HFFc6 (cell line): ENCODE measurements around the gene GAS2L3. TPM values are rescaled to one million over a fixed set of nuclear protein-coding genes. Genes with fewer than 3 reads are reported as not detected.

Experiments
- DNase-seq: peaks from one replicate; pipeline ENCODE4 v3.0.0-alpha.2; 2018
- H3K27ac Mint-ChIP-seq: 2 replicates; pipeline ENCODE4 v1.8.0; 2020; ENCODE audit warnings: mild to moderate bottlenecking, mixed read lengths
- H3K27me3 Mint-ChIP-seq: 2 replicates; pipeline ENCODE4 v1.8.0; 2021; ENCODE audit warnings: mild to moderate bottlenecking, moderate library complexity, mixed read lengths; ENCODE audit not compliant: insufficient read depth
- H3K36me3 Mint-ChIP-seq: 2 replicates; pipeline ENCODE4 v1.8.0; 2021; ENCODE audit warnings: low read depth, mixed read lengths
- H3K4me1 Mint-ChIP-seq: 2 replicates; pipeline ENCODE4 v1.8.0; 2020; ENCODE audit warnings: low read depth, mixed read lengths
- H3K4me3 Mint-ChIP-seq: 2 replicates; pipeline ENCODE4 v1.8.0; 2020; ENCODE audit warnings: mild to moderate bottlenecking, moderate library complexity, mixed read lengths
- H3K9me3 Mint-ChIP-seq: 2 replicates; pipeline ENCODE4 v1.8.0; 2020; ENCODE audit warnings: mild to moderate bottlenecking, mixed read lengths
- total RNA-seq, 6 experiments: library from RNA; stranded (reverse); fragmentation: NEBNext Ultra II Directional; extraction: Animal tissue kit (Norgen Biotek cat#: 25700); gene quantifications; 2 replicates in 1 of 6; 3 replicates in 5 of 6; pipeline ENCODE4 v1.2.3, GENCODE V29; 2021
- TF ChIP-seq, protein P1 (sequence below): fragments of 200-600 bp; sonication (generic); IDR thresholded peaks from 2 replicates; pipeline ENCODE4 v1.5.0; 2021; ENCODE audit warnings: antibody characterized with exemption, mild to moderate bottlenecking

The GAS2L3 gene
- total RNA-seq, 6 experiments from 2014 or later, result 10.0 to 25.2 (median 22.8) TPM

GRCh38 chr12:100674036-100674888, 100.8 kb downstream of the GAS2L3 start:
- H3K27ac Mint-ChIP-seq, result no peak overlapping the region
- H3K27me3 Mint-ChIP-seq, result peaks cover 2% of the 10 kb centered on the region; the same call in 1 of the 2 replicates

More at GRCh38 chr12:100674036-100674888, 100.8 kb downstream of the GAS2L3 start:
- TF ChIP-seq, protein P1, sequence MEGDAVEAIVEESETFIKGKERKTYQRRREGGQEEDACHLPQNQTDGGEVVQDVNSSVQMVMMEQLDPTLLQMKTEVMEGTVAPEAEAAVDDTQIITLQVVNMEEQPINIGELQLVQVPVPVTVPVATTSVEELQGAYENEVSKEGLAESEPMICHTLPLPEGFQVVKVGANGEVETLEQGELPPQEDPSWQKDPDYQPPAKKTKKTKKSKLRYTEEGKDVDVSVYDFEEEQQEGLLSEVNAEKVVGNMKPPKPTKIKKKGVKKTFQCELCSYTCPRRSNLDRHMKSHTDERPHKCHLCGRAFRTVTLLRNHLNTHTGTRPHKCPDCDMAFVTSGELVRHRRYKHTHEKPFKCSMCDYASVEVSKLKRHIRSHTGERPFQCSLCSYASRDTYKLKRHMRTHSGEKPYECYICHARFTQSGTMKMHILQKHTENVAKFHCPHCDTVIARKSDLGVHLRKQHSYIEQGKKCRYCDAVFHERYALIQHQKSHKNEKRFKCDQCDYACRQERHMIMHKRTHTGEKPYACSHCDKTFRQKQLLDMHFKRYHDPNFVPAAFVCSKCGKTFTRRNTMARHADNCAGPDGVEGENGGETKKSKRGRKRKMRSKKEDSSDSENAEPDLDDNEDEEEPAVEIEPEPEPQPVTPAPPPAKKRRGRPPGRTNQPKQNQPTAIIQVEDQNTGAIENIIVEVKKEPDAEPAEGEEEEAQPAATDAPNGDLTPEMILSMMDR, result no peak
- no peak for DNase-seq
- Mint-ChIP-seq H3K36me3 (no peaks in the 10 kb centered on the region), H3K4me3 (no peak overlapping the region), H3K9me3 (no peaks in the 10 kb centered on the region; the same call in 1 of the 2 replicates), H3K4me1 (peaks cover 5% of the 10 kb centered on the region; the same call in 1 of the 2 replicates)

Other genes with a start within 250 kb of the GAS2L3 start
- gene SLC17A8, start 216.6 kb upstream of the GAS2L3 start, total RNA-seq, result not detected
- gene NR1H4, start 99.8 kb upstream of the GAS2L3 start, total RNA-seq, result not detected
- not detected for gene ANO4, start 221.1 kb downstream of the GAS2L3 start, total RNA-seq